GM23248 (cell line): ENCODE measurements around the gene WSB2. TPM values are rescaled to one million over a fixed set of nuclear protein-coding genes. Genes with fewer than 3 reads are reported as not detected.

Source experiments
- DNase-seq: peaks from one replicate; pipeline ENCODE4 v3.0.0-alpha.2; 2015
- H2AFZ ChIP-seq: fragments of 200-600 bp; sonication (generic); 2 replicates; pipeline ENCODE4 v1.6.1; 2016; ENCODE audit warnings: antibody characterized with exemption
- H3F3A ChIP-seq: fragments of 200-600 bp; sonication (generic); 2 replicates; pipeline ENCODE4 v1.6.1; 2016; ENCODE audit warnings: mild to moderate bottlenecking, antibody characterized with exemption, mixed run types; ENCODE audit not compliant: insufficient read depth
- H3K27ac ChIP-seq: fragments of 200-600 bp; sonication (generic); 2 replicates; pipeline ENCODE4 v1.5.1; 2016; ENCODE audit warnings: mild to moderate bottlenecking
- H3K27me3 ChIP-seq: fragments of 200-600 bp; sonication (generic); replicated peaks from 2 replicates; pipeline ENCODE4 v1.6.1; 2016; ENCODE audit warnings: mild to moderate bottlenecking; ENCODE audit not compliant: insufficient read depth
- H3K36me3 ChIP-seq: fragments of 200-600 bp; sonication (generic); 2 replicates; pipeline ENCODE4 v1.6.1; 2016; ENCODE audit warnings: low read depth, mild to moderate bottlenecking
- H3K4me1 ChIP-seq: fragments of 200-600 bp; sonication (generic); 2 replicates; pipeline ENCODE4 v1.6.1; 2016; ENCODE audit warnings: mild to moderate bottlenecking; ENCODE audit not compliant: insufficient read depth
- H3K4me2 ChIP-seq: fragments of 200-600 bp; sonication (generic); one replicate; pipeline ENCODE4 v1.6.1; 2016; ENCODE audit warnings: mild to moderate bottlenecking; ENCODE audit not compliant: unreplicated experiment
- H3K4me3 ChIP-seq: fragments of 200-600 bp; sonication (generic); 2 replicates; pipeline ENCODE4 v1.5.1; 2016; ENCODE audit warnings: mild to moderate bottlenecking
- H3K79me2 ChIP-seq: fragments of 200-600 bp; sonication (generic); 2 replicates; pipeline ENCODE4 v1.6.1; 2016; ENCODE audit warnings: mild to moderate bottlenecking; ENCODE audit not compliant: insufficient read depth
- H3K9ac ChIP-seq: fragments of 200-600 bp; sonication (generic); 2 replicates; pipeline ENCODE4 v1.6.1; 2016; ENCODE audit warnings: mild to moderate bottlenecking
- H3K9me2 ChIP-seq: fragments of 200-600 bp; sonication (generic); 2 replicates; pipeline ENCODE4 v1.6.1; 2016; ENCODE audit warnings: mixed run types, mild to moderate bottlenecking, moderate library complexity; ENCODE audit not compliant: insufficient read depth
- H3K9me3 ChIP-seq: fragments of 200-600 bp; sonication (generic); one replicate; pipeline ENCODE4 v1.6.1; 2017; ENCODE audit warnings: low read depth
- H4K20me1 ChIP-seq: fragments of 200-600 bp; sonication (generic); 2 replicates; pipeline ENCODE4 v1.6.0; 2016; ENCODE audit not compliant: insufficient read depth
- EZH2 ChIP-seq: fragments of 200-600 bp; sonication (generic); IDR thresholded peaks from 2 replicates; pipeline ENCODE4 v1.6.1; 2018; ENCODE audit warnings: antibody characterized with exemption, mild to moderate bottlenecking; ENCODE audit not compliant: insufficient read depth, poor library complexity, severe bottlenecking
- EZH2phosphoT487 ChIP-seq: fragments of 200-600 bp; sonication (generic); IDR thresholded peaks from 2 replicates; pipeline ENCODE4 v1.6.1; 2018; ENCODE audit warnings: antibody characterized with exemption, moderate library complexity, mild to moderate bottlenecking, low read depth; ENCODE audit not compliant: insufficient read depth
- WGBS, 2 experiments: methylation state at CpG; one replicate each; pipeline ENCODE4 v1.1.6; 2015 to 2017; ENCODE audit warnings: low lambda C conversion rate in 2 of 2, low coverage in 1 of 2; ENCODE audit errors: missing lambda C conversion rate in 2 of 2; 5-methylcytosine and 5-hydroxymethylcytosine counted together
- in situ Hi-C: fragments of 300-500 bp; cut with MboI; formaldehyde crosslinking; loops from 2 replicates; pipeline ENCODE4 v1.15.0; 2020
- polyA plus RNA-seq: library from polyadenylated mRNA; unstranded; fragments of >200 nt; fragmentation: Nextera tagmentation; extraction: Ambion mirVana; gene quantifications from 2 replicates; pipeline ENCODE4 v1.2.1, GENCODE V29; 2016
- small RNA-seq: library from RNA; depleted of rRNA; stranded (forward); fragments of <200 nt; gene quantifications from one replicate; pipeline ENCODE3, GENCODE V24; 2014; ENCODE audit warnings: low read depth, low replicate concordance
- total RNA-seq: library from RNA; depleted of rRNA; stranded (reverse); fragments of >200 nt; shearing (Covaris generic); gene quantifications from 2 replicates; pipeline ENCODE4 v1.2.3, GENCODE V29; 2014; rRNA removed

Gene WSB2
- total and polyA plus RNA-seq, 2 experiments from 2014 or later, result 65.8 to 162 TPM

GRCh38 chr12:117994551-117995438, 66.2 kb downstream of the WSB2 start:
- H3K4me3 ChIP-seq, result no peak overlapping the region
- no peaks in the 10 kb centered on the region for H3K9me3 ChIP-seq
- WGBS, 2 experiments, result 71% methylated on average over 3 of the region's 3 CpGs
- no peaks in the 10 kb centered on the region for H3F3A ChIP-seq
- no peaks in the 10 kb centered on the region for H4K20me1 ChIP-seq
- no peak overlapping the region for H3K4me2 ChIP-seq
- no peak overlapping the region for H3K27ac ChIP-seq
- TF ChIP-seq EZH2 (no peak), EZH2phosphoT487 (no peak)
- no peak for DNase-seq
- no peaks in the 10 kb centered on the region for H3K36me3 ChIP-seq
- H3K9me2 ChIP-seq, result no peaks in the 10 kb centered on the region
- no peaks in the 10 kb centered on the region for H3K79me2 ChIP-seq
- in situ Hi-C loops, result no loop called here
- H3K9ac ChIP-seq, result no peak overlapping the region
- H3K27me3 ChIP-seq, result no peaks in the 10 kb centered on the region
- no peaks in the 10 kb centered on the region for H3K4me1 ChIP-seq
- H2AFZ ChIP-seq, result no peak overlapping the region

- Histone ChIP-seq H3K4me3 (peak overlapping the region; percentile 37), H3K9me3 (no peaks in the 10 kb centered on the region), H4K20me1 (no peaks in the 10 kb centered on the region), H3K9me2 (no peaks in the 10 kb centered on the region), H3K4me1 (peaks cover 27% of the 10 kb centered on the region), H3K36me3 (no peaks in the 10 kb centered on the region), H3K9ac (peak overlapping the region; percentile 70), H3K27ac (peak overlapping the region; percentile 93), H3K79me2 (no peaks in the 10 kb centered on the region), H3F3A (peaks cover 34% of the 10 kb centered on the region), H2AFZ (peak overlapping the region; percentile 44), H3K27me3 (no peaks in the 10 kb centered on the region), H3K4me2 (peak overlapping the region; percentile 82)
- no peak for TF ChIP-seq EZH2
- no peak for TF ChIP-seq EZH2phosphoT487
- WGBS, 2 experiments, result 1 to 3% methylated on average over 4 of the region's 4 CpGs
- DNase-seq, result peak; percentile 89
- in situ Hi-C loops, result no loop called here
These were observed 74.1 kb downstream of the WSB2 start for GRCh38 chr12:117986705-117987469.

- no peak overlapping the region for H3K27ac ChIP-seq
- peaks cover 27% of the 10 kb centered on the region for H3K4me1 ChIP-seq
- H3K4me2 ChIP-seq, result no peak overlapping the region
- H3K36me3 ChIP-seq, result no peaks in the 10 kb centered on the region
- H2AFZ ChIP-seq, result no peak overlapping the region
- H3K9me2 ChIP-seq, result no peaks in the 10 kb centered on the region
- H3K9ac ChIP-seq, result no peak overlapping the region
- H3F3A ChIP-seq, result peaks cover 45% of the 10 kb centered on the region
- in situ Hi-C loops, result no loop called here
- H3K4me3 ChIP-seq, result no peak overlapping the region
- H3K27me3 ChIP-seq, result no peaks in the 10 kb centered on the region
- 98 to 100% methylated on average over 2 of the region's 2 CpGs for WGBS, 2 experiments
- no peak for TF ChIP-seq EZH2
- TF ChIP-seq EZH2phosphoT487, result no peak
- no peaks in the 10 kb centered on the region for H4K20me1 ChIP-seq
- H3K79me2 ChIP-seq, result no peaks in the 10 kb centered on the region
- DNase-seq, result peak; percentile 24
- H3K9me3 ChIP-seq, result no peaks in the 10 kb centered on the region
These were observed 75.8 kb downstream of the WSB2 start for GRCh38 chr12:117985182-117985581.

Small RNA genes within 50 kb of the gene (small RNA-seq; reads per million reads assigned to genes)
- gene AC131159.1, result not detected

Other genes with a start within 250 kb of the WSB2 start
- gene KSR2, start 92.2 kb downstream of the WSB2 start, total RNA-seq, result not detected in 2 replicates
- not detected in 2 replicates for gene KSR2, start 92.2 kb downstream of the WSB2 start, polyA plus RNA-seq
- 13.0 and 21.4 TPM in 2 replicates for gene RFC5, start 44.5 kb downstream of the WSB2 start, total RNA-seq
- 15.2 and 17.8 TPM in 2 replicates for gene RFC5, start 44.5 kb downstream of the WSB2 start, polyA plus RNA-seq
- 11.6 and 40.1 TPM in 2 replicates for gene VSIG10, start 42.8 kb upstream of the WSB2 start, total RNA-seq
- 8.5 and 11.5 TPM in 2 replicates for gene VSIG10, start 42.8 kb upstream of the WSB2 start, polyA plus RNA-seq
- gene PEBP1, start 74.9 kb upstream of the WSB2 start, total RNA-seq, result 217 and 267 TPM in 2 replicates
- gene PEBP1, start 74.9 kb upstream of the WSB2 start, polyA plus RNA-seq, result 345 and 350 TPM in 2 replicates